Measurements from ENCODE around the gene SLC37A3. TPM values are rescaled to one million over a fixed set of nuclear protein-coding genes. Genes with fewer than 3 reads are reported as not detected.

Gene SLC37A3
- total and polyA plus RNA-seq, 2 donors = 23.5 to 99.4 TPM

GRCh38 chr7:140304191-140304799 is 94.0 kb downstream of the SLC37A3 start:
- WGBS = 87% methylated on average over 3 of the region's 3 CpGs
- Histone ChIP-seq H3K36me3 (ENCODE audit: insufficient read depth) (peaks cover 2% of the 10 kb centered on the region), H3K4me1 (ENCODE audit: insufficient read depth) (no peaks in the 10 kb centered on the region), H3K27ac (ENCODE audit: low read depth) (no peak overlapping the region), H3K4me3 (ENCODE audit: low read depth, low read length) (no peak overlapping the region)
- DNase-seq (ENCODE audit: extremely low spot score) = no peak

GRCh38 chr7:140300243-140301136 is 97.8 kb downstream of the SLC37A3 start:
- Histone ChIP-seq H3K4me1 (ENCODE audit: insufficient read depth) (no peaks in the 10 kb centered on the region), H3K27ac (ENCODE audit: low read depth) (no peak overlapping the region), H3K36me3 (ENCODE audit: insufficient read depth) (no peaks in the 10 kb centered on the region), H3K4me3 (ENCODE audit: low read depth, low read length) (no peak overlapping the region)
- no peak for DNase-seq (ENCODE audit: extremely low spot score)
- 90% methylated on average over 13 of the region's 13 CpGs for WGBS

- Histone ChIP-seq H3K27ac (ENCODE audit: low read depth) (no peak overlapping the region), H3K4me1 (ENCODE audit: insufficient read depth) (no peaks in the 10 kb centered on the region), H3K4me3 (ENCODE audit: low read depth, low read length) (no peak overlapping the region), H3K36me3 (ENCODE audit: insufficient read depth) (no peaks in the 10 kb centered on the region)
- DNase-seq (ENCODE audit: extremely low spot score) = no peak
- 82% methylated on average over 2 of the region's 2 CpGs for WGBS
These were observed 100.1 kb downstream of the SLC37A3 start for GRCh38 chr7:140298213-140298612.

- H3K4me3 ChIP-seq (ENCODE audit: low read depth, low read length) = no peak overlapping the region
- no peak overlapping the region for H3K27ac ChIP-seq (ENCODE audit: low read depth)
- 96% methylated on average over 6 of the region's 6 CpGs for WGBS
- DNase-seq (ENCODE audit: extremely low spot score) = no peak
- H3K36me3 ChIP-seq (ENCODE audit: insufficient read depth) = no peaks in the 10 kb centered on the region
- no peaks in the 10 kb centered on the region for H3K4me1 ChIP-seq (ENCODE audit: insufficient read depth)
These were observed 101.1 kb downstream of the SLC37A3 start for GRCh38 chr7:140297192-140297591.

- 88% methylated on average over 8 of the region's 8 CpGs for WGBS
- H3K4me3 ChIP-seq (ENCODE audit: low read depth, low read length) = no peak overlapping the region
- no peak for DNase-seq (ENCODE audit: extremely low spot score)
- no peaks in the 10 kb centered on the region for H3K4me1 ChIP-seq (ENCODE audit: insufficient read depth)
- H3K36me3 ChIP-seq (ENCODE audit: insufficient read depth) = no peaks in the 10 kb centered on the region
- no peak overlapping the region for H3K27ac ChIP-seq (ENCODE audit: low read depth)
These were observed 103.0 kb downstream of the SLC37A3 start for GRCh38 chr7:140295224-140295738.

- H3K36me3 ChIP-seq (ENCODE audit: insufficient read depth) = no peaks in the 10 kb centered on the region
- WGBS = 96% methylated on average over 2 of the region's 2 CpGs
- no peaks in the 10 kb centered on the region for H3K4me1 ChIP-seq (ENCODE audit: insufficient read depth)
- no peak overlapping the region for H3K27ac ChIP-seq (ENCODE audit: low read depth)
- no peak overlapping the region for H3K4me3 ChIP-seq (ENCODE audit: low read depth, low read length)
- no peak for DNase-seq (ENCODE audit: extremely low spot score)
These were observed 103.9 kb downstream of the SLC37A3 start for GRCh38 chr7:140294454-140294853.

GRCh38 chr7:140292438-140292837 is 105.9 kb downstream of the SLC37A3 start:
- no peak overlapping the region for H3K4me3 ChIP-seq (ENCODE audit: low read depth, low read length)
- 96% methylated on average over 31 of the region's 31 CpGs for WGBS
- no peak for DNase-seq (ENCODE audit: extremely low spot score)
- H3K36me3 ChIP-seq (ENCODE audit: insufficient read depth) = no peaks in the 10 kb centered on the region
- no peaks in the 10 kb centered on the region for H3K4me1 ChIP-seq (ENCODE audit: insufficient read depth)
- H3K27ac ChIP-seq (ENCODE audit: low read depth) = no peak overlapping the region

- H3K27ac ChIP-seq (ENCODE audit: low read depth) = no peak overlapping the region
- H3K36me3 ChIP-seq (ENCODE audit: insufficient read depth) = no peaks in the 10 kb centered on the region
- WGBS = 90% methylated on average over 6 of the region's 6 CpGs
- no peak for DNase-seq (ENCODE audit: extremely low spot score)
- no peak overlapping the region for H3K4me3 ChIP-seq (ENCODE audit: low read depth, low read length)
- no peaks in the 10 kb centered on the region for H3K4me1 ChIP-seq (ENCODE audit: insufficient read depth)
These were observed 108.5 kb downstream of the SLC37A3 start for GRCh38 chr7:140289804-140290203.

GRCh38 chr7:140287988-140288387 is 110.3 kb downstream of the SLC37A3 start:
- no peak for DNase-seq (ENCODE audit: extremely low spot score)
- Histone ChIP-seq H3K36me3 (ENCODE audit: insufficient read depth) (no peaks in the 10 kb centered on the region), H3K4me1 (ENCODE audit: insufficient read depth) (no peaks in the 10 kb centered on the region), H3K27ac (ENCODE audit: low read depth) (no peak overlapping the region), H3K4me3 (ENCODE audit: low read depth, low read length) (no peak overlapping the region)
- 94% methylated on average over 3 of the region's 3 CpGs for WGBS

- H3K4me3 ChIP-seq (ENCODE audit: low read depth, low read length) = no peak overlapping the region
- no peak for DNase-seq (ENCODE audit: extremely low spot score)
- H3K4me1 ChIP-seq (ENCODE audit: insufficient read depth) = no peaks in the 10 kb centered on the region
- no peak overlapping the region for H3K27ac ChIP-seq (ENCODE audit: low read depth)
- no peaks in the 10 kb centered on the region for H3K36me3 ChIP-seq (ENCODE audit: insufficient read depth)
- WGBS = 55% methylated on average over 6 of the region's 6 CpGs
These were observed 112.4 kb downstream of the SLC37A3 start for GRCh38 chr7:140285938-140286337.

GRCh38 chr7:140284062-140284461 is 114.3 kb downstream of the SLC37A3 start:
- no peak for DNase-seq (ENCODE audit: extremely low spot score)
- Histone ChIP-seq H3K36me3 (ENCODE audit: insufficient read depth) (no peaks in the 10 kb centered on the region), H3K27ac (ENCODE audit: low read depth) (no peak overlapping the region), H3K4me1 (ENCODE audit: insufficient read depth) (no peaks in the 10 kb centered on the region), H3K4me3 (ENCODE audit: low read depth, low read length) (no peak overlapping the region)
- WGBS = 98% methylated on average over 1 of the region's 1 CpG
